CD4-positive, alpha-beta T cell (primary cell): Measurements from ENCODE around the gene AP1M2. TPM values are rescaled to one million over a fixed set of nuclear protein-coding genes. Genes with fewer than 3 reads are reported as not detected.

Experiments used
- ATAC-seq: fragments of 200-7000 bp; cut with Tn5 transposase; one replicate; pipeline ENCODE4 v1.10.0; 2022; ENCODE audit warnings: mild to moderate bottlenecking; ENCODE audit not compliant: poor library complexity
- CTCF ChIA-PET: fragments of 350-600 bp; sonication (Branson Sonifier 250); formaldehyde crosslinking; loops from one replicate; lab custom pipeline; 2021; ENCODE audit warnings: antibody characterized with exemption, inconsistent platforms; lab: Charles Lee
- POLR2A ChIA-PET: fragments of 350-600 bp; sonication (Branson Sonifier 250); formaldehyde crosslinking; loops from one replicate; lab custom pipeline; 2021; ENCODE audit warnings: antibody characterized with exemption, inconsistent platforms; lab: Charles Lee
- DNase-seq, 14 experiments: peaks; one replicate each; pipeline ENCODE4 v3.0.0-alpha.2; 2013 to 2020; ENCODE audit warnings: mixed read lengths in 2 of 14
- H3K27ac ChIP-seq, 2 donors: one replicate each; pipeline versions ENCODE4 v1.5.1 to v1.7.0; 2013; ENCODE audit warnings: low read length in 2 of 2, low read depth in 1 of 2, mild to moderate bottlenecking in 1 of 2
- H3K27me3 ChIP-seq, 2 experiments: 1 replicate in 1 of 2; 2 replicates in 1 of 2; pipeline versions ENCODE4 v1.6.1 to v1.7.0; 2013; ENCODE audit warnings: low read length in 2 of 2, control low read depth in 1 of 2, mild to moderate bottlenecking in 1 of 2, moderate library complexity in 1 of 2; ENCODE audit not compliant: insufficient read depth in 2 of 2, control insufficient read depth in 1 of 2
- H3K36me3 ChIP-seq: one replicate; pipeline ENCODE4 v1.6.1; 2013; ENCODE audit warnings: low read length, control low read depth; ENCODE audit not compliant: insufficient read depth
- H3K4me1 ChIP-seq: one replicate; pipeline ENCODE4 v1.6.1; 2013; ENCODE audit warnings: low read length, control low read depth; ENCODE audit not compliant: insufficient read depth
- H3K4me3 ChIP-seq: one replicate; pipeline ENCODE4 v1.5.1; 2013; ENCODE audit warnings: mild to moderate bottlenecking, low read length, moderate library complexity
- H3K9me3 ChIP-seq, 2 experiments: 1 replicate in 1 of 2; 2 replicates in 1 of 2; pipeline versions ENCODE4 v1.6.1 to v1.7.0; 2013; ENCODE audit warnings: low read length in 2 of 2, mild to moderate bottlenecking in 2 of 2, control low read depth in 1 of 2, moderate library complexity in 1 of 2; ENCODE audit not compliant: control insufficient read depth in 1 of 2, insufficient read depth in 1 of 2
- H3K27ac Mint-ChIP-seq: one replicate; pipeline ENCODE4 v1.8.0; 2020; ENCODE audit warnings: mixed read lengths
- H3K27me3 Mint-ChIP-seq: one replicate; pipeline ENCODE4 v1.8.0; 2021; ENCODE audit warnings: mixed read lengths
- H3K36me3 Mint-ChIP-seq: one replicate; pipeline ENCODE4 v1.8.0; 2021; ENCODE audit warnings: low read depth, mixed read lengths
- H3K4me1 Mint-ChIP-seq: one replicate; pipeline ENCODE4 v1.8.0; 2021; ENCODE audit warnings: low read depth, mixed read lengths
- H3K4me3 Mint-ChIP-seq: one replicate; pipeline ENCODE4 v1.8.0; 2020; ENCODE audit warnings: mild to moderate bottlenecking, mixed read lengths
- H3K9me3 Mint-ChIP-seq: one replicate; pipeline ENCODE4 v1.8.0; 2020; ENCODE audit warnings: mixed read lengths
- CTCF ChIP-seq: fragments of 200-600 bp; IDR thresholded peaks from one replicate; pipeline ENCODE4 v1.8.0; 2022; ENCODE audit warnings: antibody characterized with exemption, mild to moderate bottlenecking
- intact Hi-C, 2 experiments: fragments of 100-400 bp; cut with DNase I in 1 of 2; cut with micrococcal nuclease in 1 of 2; formaldehyde crosslinking; loops; one replicate each; pipeline versions ENCODE4 v1.15.1 to v1.9.0; 2023 to 2025; cut with DNase I, micrococcal nuclease
- total RNA-seq, 174 experiments: library from RNA in 2 of 174; stranded (reverse) in 2 of 174; gene quantifications; one replicate each; pipeline ENCODE4 v1.2.3 and lab custom pipeline; 2021 to 2026

Gene AP1M2
- total RNA-seq, 2 experiments from 2014 or later: 0.77 TPM; not detected in 1

DNA sequence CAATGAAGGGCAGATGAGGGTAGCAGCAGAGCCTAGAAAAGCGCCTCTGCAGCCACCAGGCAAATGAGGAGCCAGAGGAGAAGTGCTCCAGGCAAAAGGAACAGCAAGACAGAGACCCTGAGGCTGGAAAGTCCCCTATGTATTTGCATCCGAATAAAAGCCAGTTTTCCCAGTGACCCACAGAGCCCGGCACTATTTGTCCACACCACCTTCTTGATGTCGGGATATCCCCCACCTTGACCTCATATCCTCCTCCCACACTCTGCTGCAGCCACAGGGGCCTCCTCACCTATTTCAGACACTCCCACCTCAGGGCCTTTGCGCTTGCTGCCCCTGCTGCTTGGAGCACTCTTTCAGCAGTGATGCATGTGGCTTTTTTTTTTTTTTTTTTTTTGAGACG, 36.8 kb downstream of the AP1M2 start:
- Histone ChIP-seq H3K9me3 (peaks cover 0 to 5% of the 10 kb centered on the region in 2 experiments), H3K27me3 (no peaks in the 10 kb centered on the region), H3K4me3 (no peak overlapping the region), H3K4me1 (peaks cover 58% of the 10 kb centered on the region), H3K27ac (no peak overlapping the region), H3K36me3 (peaks cover 65% of the 10 kb centered on the region)
- Mint-ChIP-seq H3K9me3 (no peaks in the 10 kb centered on the region), H3K4me1 (peaks cover 37% of the 10 kb centered on the region), H3K27ac (no peak overlapping the region), H3K27me3 (no peaks in the 10 kb centered on the region), H3K36me3 (peaks cover 75% of the 10 kb centered on the region), H3K4me3 (no peak overlapping the region)
- intact Hi-C loops: no loop called here
- ATAC-seq: no peak
- POLR2A ChIA-PET: interaction anchor here (6.7 kb wide), 1 partner anchor 17 kb away, joined by 81 read pairs; the partner anchor contains the start of genes CDKN2D and KRI1
- CTCF ChIA-PET: no interaction called here
- TF ChIP-seq CTCF: no peak
- no peak for DNase-seq

GRCh38 chr19:10549733-10550132, 37.4 kb downstream of the AP1M2 start:
- DNase-seq (no peak), ATAC-seq (no peak)
- ChIA-PET POLR2A (no interaction called here), CTCF (no interaction called here)
- Histone ChIP-seq H3K4me1 (peaks cover 57% of the 10 kb centered on the region), H3K36me3 (peaks cover 59% of the 10 kb centered on the region), H3K4me3 (no peak overlapping the region), H3K27me3 (no peaks in the 10 kb centered on the region), H3K27ac (no peak overlapping the region), H3K9me3 (peaks cover 0 to 5% of the 10 kb centered on the region in 2 experiments)
- H3K4me3 Mint-ChIP-seq: no peak overlapping the region
- H3K9me3 Mint-ChIP-seq: no peaks in the 10 kb centered on the region
- intact Hi-C loops: no loop called here
- H3K27ac Mint-ChIP-seq: no peak overlapping the region
- no peaks in the 10 kb centered on the region for H3K27me3 Mint-ChIP-seq
- peaks cover 69% of the 10 kb centered on the region for H3K36me3 Mint-ChIP-seq
- no peak for TF ChIP-seq CTCF
- peaks cover 37% of the 10 kb centered on the region for H3K4me1 Mint-ChIP-seq

- Histone ChIP-seq H3K27ac (no peak overlapping the region), H3K9me3 (peaks cover 0 to 5% of the 10 kb centered on the region in 2 experiments), H3K36me3 (peaks cover 57% of the 10 kb centered on the region), H3K27me3 (no peaks in the 10 kb centered on the region), H3K4me1 (peaks cover 56% of the 10 kb centered on the region), H3K4me3 (no peak overlapping the region)
- no peak for TF ChIP-seq CTCF
- peaks cover 31% of the 10 kb centered on the region for H3K4me1 Mint-ChIP-seq
- ChIA-PET CTCF (interaction anchor here (1.0 kb wide), 1 partner anchor 17 kb away, joined by 3 read pairs; the partner anchor contains the start of gene KRI1), POLR2A (no interaction called here)
- H3K36me3 Mint-ChIP-seq: peaks cover 60% of the 10 kb centered on the region
- H3K9me3 Mint-ChIP-seq: no peaks in the 10 kb centered on the region
- H3K4me3 Mint-ChIP-seq: no peak overlapping the region
- no peaks in the 10 kb centered on the region for H3K27me3 Mint-ChIP-seq
- intact Hi-C loops: no loop called here
- ATAC-seq: no peak
- DNase-seq: no peak
- H3K27ac Mint-ChIP-seq: no peak overlapping the region
Observed at GRCh38 chr19:10548746-10549276, 38.3 kb downstream of the AP1M2 start.
